Thymus (tissue), 11 donors: ENCODE data around the gene CFAP299. TPM values are rescaled to one million over a fixed set of nuclear protein-coding genes. Genes with fewer than 3 reads are reported as not detected.
A peak's percentile ranks its signal among the peaks of the same experiment; 100 is the strongest.

Experiments used
- DNase-seq, 9 donors: peaks; one replicate each; pipeline ENCODE4 v3.0.0-alpha.2; 2013; ENCODE audit warnings: low spot score in 9 of 9, low read depth in 6 of 9, missing footprints in 1 of 9
- H3K27ac ChIP-seq, 2 donors: one replicate each; pipeline ENCODE4 v1.5.1; 2013; ENCODE audit warnings: control low read depth in 1 of 2, low read depth in 1 of 2, low read length in 1 of 2, mild to moderate bottlenecking in 1 of 2, moderate library complexity in 1 of 2
- H3K27me3 ChIP-seq, 2 donors: one replicate each; pipeline ENCODE4 v1.5.1; 2013; ENCODE audit warnings: low read length in 1 of 2; ENCODE audit not compliant: control insufficient read depth in 2 of 2, insufficient read depth in 1 of 2
- H3K36me3 ChIP-seq, 2 donors: one replicate each; pipeline ENCODE4 v1.5.1; 2013; ENCODE audit warnings: low read length in 1 of 2, mild to moderate bottlenecking in 1 of 2, moderate library complexity in 1 of 2; ENCODE audit not compliant: control insufficient read depth in 2 of 2, insufficient read depth in 2 of 2
- H3K4me1 ChIP-seq, 2 donors: one replicate each; pipeline ENCODE4 v1.5.1; 2013; ENCODE audit warnings: low read length in 2 of 2; ENCODE audit not compliant: control insufficient read depth in 2 of 2, insufficient read depth in 2 of 2
- H3K4me3 ChIP-seq, 2 donors: one replicate each; pipeline ENCODE4 v1.5.1; 2013; ENCODE audit warnings: low read length in 2 of 2, control low read depth in 1 of 2, mild to moderate bottlenecking in 1 of 2
- H3K9me3 ChIP-seq, 2 donors: one replicate each; pipeline ENCODE4 v1.5.1; 2013; ENCODE audit warnings: low read length in 1 of 2, mild to moderate bottlenecking in 1 of 2; ENCODE audit not compliant: control insufficient read depth in 2 of 2, insufficient read depth in 1 of 2
- WGBS: extraction: QIAGEN DNeasy Blood & Tissue Kit; methylation state at CpG from one replicate; pipeline ENCODE4 v1.1.7; 2013; 5-methylcytosine and 5-hydroxymethylcytosine counted together
- polyA plus RNA-seq: library from polyadenylated mRNA; stranded (reverse); fragments of 200-250 nt; gene quantifications from one replicate; pipeline ENCODE4 v1.2.3, GENCODE V29; 2013
- total RNA-seq: library from RNA; stranded (reverse); fragments of 120-200 nt; gene quantifications from one replicate; pipeline ENCODE4 v1.2.4, GENCODE V29; 2013
- donor health status: healthy.

Gene CFAP299
- total and polyA plus RNA-seq, 2 donors = 0.18 to 1.0 TPM

DNA sequence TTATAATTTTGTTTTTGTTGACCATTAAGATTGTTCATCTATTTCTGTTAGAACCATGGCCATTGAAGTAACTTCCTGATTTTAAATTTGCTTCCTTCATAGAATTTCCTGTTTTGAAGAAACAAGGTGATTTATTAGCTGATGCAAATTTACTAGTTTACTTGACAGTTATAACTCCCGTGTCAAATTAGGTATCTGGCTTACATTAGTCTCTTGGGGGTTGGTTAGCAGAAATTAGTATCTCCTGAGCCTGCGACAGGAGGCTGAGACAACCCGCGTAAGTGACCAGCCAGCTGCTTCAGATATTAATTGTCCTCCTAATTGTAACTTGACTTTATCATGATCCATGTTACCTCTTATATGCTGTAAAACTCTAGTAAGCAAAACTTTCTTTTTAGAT is 154.3 kb downstream of the CFAP299 start:
- Histone ChIP-seq H3K4me3 (no peak overlapping the region), H3K27ac (no peak overlapping the region), H3K27me3 (no peaks in the 10 kb centered on the region), H3K36me3 (no peaks in the 10 kb centered on the region), H3K4me1 (peaks cover 3 to 12% of the 10 kb centered on the region in 2 donors), H3K9me3 (no peaks in the 10 kb centered on the region)
- DNase-seq = no peak
- 77% methylated on average over 4 of the region's 4 CpGs for WGBS

- peak overlapping the region; percentile 43 to 50 for H3K27ac ChIP-seq
- DNase-seq = peak; percentile 26 to 90 (median 53)
- peaks cover 3 to 12% of the 10 kb centered on the region in 2 donors for H3K4me1 ChIP-seq
- H3K4me3 ChIP-seq = no peak overlapping the region
- H3K27me3 ChIP-seq = no peaks in the 10 kb centered on the region
- H3K36me3 ChIP-seq = no peaks in the 10 kb centered on the region
- WGBS = 20% methylated on average over 1 of the region's 1 CpG
- H3K9me3 ChIP-seq = no peaks in the 10 kb centered on the region
Measured at GRCh38 chr4:80492761-80493160, 157.2 kb downstream of the CFAP299 start.

DNA sequence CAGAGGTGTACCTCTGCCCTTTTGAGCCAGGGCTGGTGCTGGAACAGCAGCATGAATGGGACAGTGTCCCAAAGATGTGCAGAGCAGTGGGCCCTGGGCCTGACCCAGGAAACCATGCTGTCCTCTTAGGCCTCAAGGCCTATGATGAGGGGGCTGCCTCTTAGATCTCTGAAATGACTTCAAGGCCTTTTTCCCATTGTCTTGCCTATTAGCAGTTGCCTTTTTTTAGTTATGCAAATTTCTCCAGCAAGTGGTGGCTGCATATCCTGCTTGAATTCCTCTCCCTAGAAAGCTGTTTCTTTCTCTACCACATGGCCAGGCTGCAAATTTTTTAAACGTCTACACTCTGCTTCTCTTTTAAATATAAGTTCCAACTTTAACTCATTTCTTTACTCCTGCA is 160.3 kb downstream of the CFAP299 start:
- 89% methylated on average over 1 of the region's 1 CpG for WGBS
- no peak overlapping the region for H3K27ac ChIP-seq
- no peak for DNase-seq
- H3K27me3 ChIP-seq = no peaks in the 10 kb centered on the region
- peaks cover 6 to 12% of the 10 kb centered on the region in 2 donors for H3K4me1 ChIP-seq
- H3K36me3 ChIP-seq = no peaks in the 10 kb centered on the region
- no peaks in the 10 kb centered on the region for H3K9me3 ChIP-seq
- no peak overlapping the region for H3K4me3 ChIP-seq

DNA sequence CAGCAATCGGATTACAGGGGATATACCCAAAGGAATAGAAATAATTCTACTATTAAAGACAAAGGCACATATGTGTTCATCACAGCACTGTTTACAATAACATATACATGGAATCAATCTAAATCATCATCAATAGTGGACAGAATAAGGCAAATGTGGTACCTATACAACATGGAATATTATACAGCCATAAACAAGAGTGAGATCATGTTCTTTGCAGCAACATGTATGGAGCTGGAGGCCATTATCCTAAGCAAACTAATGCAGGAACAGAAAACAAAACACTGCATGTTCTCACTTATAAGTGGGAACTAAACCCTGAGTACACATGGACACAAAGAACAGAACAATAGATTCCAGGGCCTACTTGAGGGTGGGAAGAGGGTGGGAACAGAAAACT is 163.2 kb downstream of the CFAP299 start:
- H3K9me3 ChIP-seq = no peaks in the 10 kb centered on the region
- H3K4me1 ChIP-seq = peaks cover 0 to 3% of the 10 kb centered on the region in 2 donors
- DNase-seq = no peak
- no peak overlapping the region for H3K27ac ChIP-seq
- no peaks in the 10 kb centered on the region for H3K36me3 ChIP-seq
- H3K27me3 ChIP-seq = no peaks in the 10 kb centered on the region
- H3K4me3 ChIP-seq = no peak overlapping the region
- 98% methylated on average over 1 of the region's 1 CpG for WGBS

DNA sequence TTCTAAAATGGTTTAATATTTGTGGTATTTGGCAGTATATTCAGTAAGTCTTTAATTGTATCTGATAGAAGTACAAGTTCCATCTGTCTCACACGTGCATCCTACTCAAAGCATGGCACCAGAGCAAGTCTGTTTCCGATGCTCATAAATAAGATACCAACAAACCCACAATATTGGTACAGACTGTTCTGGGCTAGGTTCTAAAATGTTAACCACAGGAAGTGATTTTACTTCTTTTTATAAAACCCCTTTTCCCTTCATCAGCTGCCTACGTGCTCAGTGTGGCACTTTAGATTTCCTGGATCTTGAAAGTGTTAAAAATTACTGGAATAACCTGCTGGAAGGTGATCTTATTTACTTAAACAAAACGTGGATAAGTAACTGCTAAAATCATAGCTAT is 165.1 kb downstream of the CFAP299 start:
- H3K27me3 ChIP-seq = no peaks in the 10 kb centered on the region

GRCh38 chr4:80507077-80507476 is 171.5 kb downstream of the CFAP299 start:
- no peaks in the 10 kb centered on the region for H3K4me1 ChIP-seq
- no peak overlapping the region for H3K4me3 ChIP-seq
- DNase-seq = no peak
- no peaks in the 10 kb centered on the region for H3K36me3 ChIP-seq
- H3K27ac ChIP-seq = no peak overlapping the region
- H3K9me3 ChIP-seq = no peaks in the 10 kb centered on the region
- no peaks in the 10 kb centered on the region for H3K27me3 ChIP-seq
- 49% methylated on average over 1 of the region's 1 CpG for whole genome bisulfite sequencing

More for the DNA sequence above, 165.1 kb downstream of the CFAP299 start:
- H3K4me3 ChIP-seq = no peak overlapping the region
- peak in 7 of 9 donors; percentile 9 to 74 (median 15) for DNase-seq
- peaks cover 0 to 3% of the 10 kb centered on the region in 2 donors for H3K4me1 ChIP-seq
- no peak overlapping the region for H3K27ac ChIP-seq
- WGBS = 6% methylated on average over 4 of the region's 4 CpGs
- no peaks in the 10 kb centered on the region for H3K36me3 ChIP-seq
- H3K9me3 ChIP-seq = no peaks in the 10 kb centered on the region

DNA sequence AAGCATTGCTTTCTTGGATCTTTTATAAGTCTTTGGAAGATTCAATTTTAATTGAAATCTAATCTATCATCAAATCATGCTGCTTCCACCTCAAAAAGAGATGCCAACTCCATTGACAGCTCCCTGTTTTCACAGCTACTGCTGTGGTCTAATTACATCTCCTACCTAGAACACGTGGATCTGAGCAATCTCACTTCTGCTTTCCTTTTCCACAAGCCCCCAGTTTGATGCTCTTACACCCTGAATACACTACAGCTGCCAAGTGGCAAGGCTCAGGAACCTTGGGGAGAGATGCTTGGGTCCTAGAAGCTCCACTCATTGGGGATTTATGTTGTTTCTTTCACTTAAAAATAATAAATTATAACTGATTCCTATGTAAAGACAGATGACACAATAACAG is 172.0 kb downstream of the CFAP299 start:
- WGBS = 4% methylated on average over 1 of the region's 1 CpG
- Histone ChIP-seq H3K4me1 (no peaks in the 10 kb centered on the region), H3K27me3 (no peaks in the 10 kb centered on the region), H3K4me3 (no peak overlapping the region), H3K36me3 (no peaks in the 10 kb centered on the region), H3K27ac (no peak overlapping the region), H3K9me3 (no peaks in the 10 kb centered on the region)
- no peak for DNase-seq

DNA sequence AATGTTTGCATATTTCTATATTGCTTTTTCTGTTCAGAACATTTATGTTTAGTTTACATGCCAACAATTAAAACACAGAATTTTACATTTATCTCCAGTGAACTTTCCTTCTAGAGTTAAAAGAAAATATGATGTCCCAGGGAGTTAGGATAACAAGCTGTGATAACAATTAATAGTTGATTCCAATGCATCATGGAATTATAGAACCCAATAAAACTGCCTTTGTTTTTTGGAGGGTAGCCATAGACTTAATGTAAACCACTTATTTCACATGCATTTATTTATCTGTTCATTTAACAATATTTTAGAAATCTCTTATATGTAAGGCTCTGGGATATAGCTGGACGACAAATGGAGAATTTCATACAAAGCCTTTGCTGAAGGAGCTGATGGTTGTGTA is 180.0 kb downstream of the CFAP299 start:
- no peaks in the 10 kb centered on the region for H3K36me3 ChIP-seq
- WGBS = 89% methylated on average over 1 of the region's 1 CpG
- H3K27ac ChIP-seq = no peak overlapping the region
- H3K9me3 ChIP-seq = no peaks in the 10 kb centered on the region
- H3K4me3 ChIP-seq = no peak overlapping the region
- no peaks in the 10 kb centered on the region for H3K27me3 ChIP-seq
- no peaks in the 10 kb centered on the region for H3K4me1 ChIP-seq
- no peak for DNase-seq

- no peak for DNase-seq
- WGBS = 98% methylated on average over 1 of the region's 1 CpG
- no peaks in the 10 kb centered on the region for H3K27me3 ChIP-seq
- no peaks in the 10 kb centered on the region for H3K9me3 ChIP-seq
- no peak overlapping the region for H3K27ac ChIP-seq
- no peaks in the 10 kb centered on the region for H3K36me3 ChIP-seq
- no peak overlapping the region for H3K4me3 ChIP-seq
- H3K4me1 ChIP-seq = no peaks in the 10 kb centered on the region
Measured at GRCh38 chr4:80521438-80521837, 185.9 kb downstream of the CFAP299 start.

GRCh38 chr4:80526697-80527096 is 191.2 kb downstream of the CFAP299 start:
- Histone ChIP-seq H3K9me3 (no peaks in the 10 kb centered on the region), H3K4me3 (no peak overlapping the region), H3K27ac (no peak overlapping the region), H3K4me1 (no peaks in the 10 kb centered on the region), H3K27me3 (no peaks in the 10 kb centered on the region), H3K36me3 (no peaks in the 10 kb centered on the region)
- DNase-seq = no peak
- WGBS = 93% methylated on average over 2 of the region's 2 CpGs
